GM23338 (cell line): ENCODE results near the gene ZNF438. TPM values are rescaled to one million over a fixed set of nuclear protein-coding genes. Genes with fewer than 3 reads are reported as not detected.

Source experiments
- ATAC-seq: fragments of 200-7000 bp; cut with Tn5 transposase; 3 replicates; pipeline ENCODE4 v1.9.1; 2020
- DNase-seq: peaks from one replicate; pipeline ENCODE4 v3.0.0-alpha.2; 2015; ENCODE audit warnings: low spot score
- H2AFZ ChIP-seq: fragments of 200-600 bp; sonication (generic); 2 replicates; pipeline ENCODE4 v1.8.0; 2016; ENCODE audit warnings: antibody characterized with exemption, mild to moderate bottlenecking, moderate library complexity
- H3F3A ChIP-seq: fragments of 200-600 bp; sonication (generic); replicated peaks from 2 replicates; pipeline ENCODE4 v1.8.0; 2017; ENCODE audit warnings: antibody characterized with exemption, mixed run types, low read depth
- H3K27ac ChIP-seq: fragments of 200-600 bp; sonication (generic); 2 replicates; pipeline ENCODE4 v1.6.1; 2016; ENCODE audit warnings: low read depth
- H3K27me3 ChIP-seq: fragments of 200-600 bp; sonication (generic); 2 replicates; pipeline ENCODE4 v1.8.0; 2016; ENCODE audit warnings: mild to moderate bottlenecking, mixed run types, moderate library complexity; ENCODE audit not compliant: insufficient read depth
- H3K36me3 ChIP-seq: fragments of 200-600 bp; sonication (generic); 2 replicates; pipeline ENCODE4 v1.8.0; 2016; ENCODE audit warnings: mild to moderate bottlenecking; ENCODE audit not compliant: insufficient read depth
- H3K4me1 ChIP-seq: fragments of 200-600 bp; sonication (generic); 2 replicates; pipeline ENCODE4 v1.8.0; 2016; ENCODE audit warnings: mild to moderate bottlenecking, moderate library complexity; ENCODE audit not compliant: insufficient read depth
- H3K4me2 ChIP-seq: fragments of 200-600 bp; sonication (generic); 2 replicates; pipeline ENCODE4 v1.7.1; 2017; ENCODE audit warnings: mixed run types
- H3K4me3 ChIP-seq: fragments of 200-600 bp; sonication (generic); 2 replicates; pipeline ENCODE4 v1.6.1; 2016; ENCODE audit warnings: mixed run types
- H3K79me2 ChIP-seq: fragments of 200-600 bp; sonication (generic); replicated peaks from 2 replicates; pipeline ENCODE4 v1.8.0; 2017; ENCODE audit warnings: mild to moderate bottlenecking; ENCODE audit not compliant: insufficient read depth
- H3K9me2 ChIP-seq: fragments of 200-600 bp; sonication (generic); 2 replicates; pipeline ENCODE4 v1.8.0; 2017; ENCODE audit not compliant: insufficient read depth
- H4K20me1 ChIP-seq: fragments of 200-600 bp; sonication (generic); replicated peaks from 2 replicates; pipeline ENCODE4 v1.8.0; 2017; ENCODE audit warnings: mild to moderate bottlenecking; ENCODE audit not compliant: insufficient read depth
- H3K27ac Mint-ChIP-seq: 2 replicates; pipeline ENCODE4 v1.8.0; 2020; ENCODE audit warnings: inconsistent platforms, mild to moderate bottlenecking, moderate library complexity, mixed read lengths
- H3K27me3 Mint-ChIP-seq: 3 replicates; pipeline ENCODE4 v1.8.0; 2022; ENCODE audit warnings: low read depth, mild to moderate bottlenecking, moderate library complexity, mixed read lengths, inconsistent platforms; ENCODE audit not compliant: insufficient read depth, poor library complexity
- H3K36me3 Mint-ChIP-seq: 3 replicates; pipeline ENCODE4 v1.8.0; 2021; ENCODE audit warnings: low read depth, mild to moderate bottlenecking, inconsistent platforms, moderate library complexity, mixed read lengths
- H3K4me1 Mint-ChIP-seq: 3 replicates; pipeline ENCODE4 v1.8.0; 2020; ENCODE audit warnings: mild to moderate bottlenecking, inconsistent platforms, mixed read lengths
- H3K4me3 Mint-ChIP-seq: 3 replicates; pipeline ENCODE4 v1.8.0; 2021; ENCODE audit warnings: moderate library complexity, mild to moderate bottlenecking, inconsistent platforms, mixed read lengths
- H3K9me3 Mint-ChIP-seq: 3 replicates; pipeline ENCODE4 v1.8.0; 2020; ENCODE audit warnings: moderate library complexity, mild to moderate bottlenecking, inconsistent platforms, mixed read lengths
- NANOG ChIP-seq: IDR thresholded peaks from 2 replicates; pipeline ENCODE4 v1.6.1; 2016; ENCODE audit warnings: antibody characterized with exemption, borderline replicate concordance
- POLR2AphosphoS5 ChIP-seq: IDR thresholded peaks from 2 replicates; pipeline ENCODE4 v1.6.1; 2016; ENCODE audit warnings: antibody characterized with exemption, low read depth
- REST ChIP-seq: IDR thresholded peaks from one replicate; pipeline ENCODE4 v1.6.1; 2018; ENCODE audit warnings: antibody characterized with exemption; ENCODE audit not compliant: unreplicated experiment
- ZNF462 ChIP-seq: fragments of 250-450 bp; sonication (Bioruptor Pico); IDR thresholded peaks from 2 replicates; pipeline ENCODE4 v1.5.0; 2020; ENCODE audit warnings: mild to moderate bottlenecking, moderate library complexity
- polyA plus RNA-seq: library from polyadenylated mRNA; unstranded; fragments of >200 nt; fragmentation: Nextera tagmentation; extraction: Ambion mirVana; gene quantifications from 2 replicates; pipeline ENCODE4 v1.2.1, GENCODE V29; 2016
- total RNA-seq: library from RNA; depleted of rRNA; stranded (reverse); fragments of >200 nt; shearing (Covaris generic); gene quantifications from 2 replicates; pipeline ENCODE4 v1.2.3, GENCODE V29; 2014

ZNF438 gene
- total and polyA plus RNA-seq, 2 experiments from 2014 or later = 0.91 to 0.94 TPM

GRCh38 chr10:31018962-31019361 is 12.7 kb downstream of the ZNF438 start:
- H3K27ac ChIP-seq = no peak overlapping the region
- peaks cover 17% of the 10 kb centered on the region for H3K4me1 Mint-ChIP-seq
- TF ChIP-seq REST (no peak), ZNF462 (CRISPR knock-in tag) (peak; percentile 19; the same call in 1 of the 2 replicates), NANOG (no peak), POLR2AphosphoS5 (no peak)

More at GRCh38 chr10:31018962-31019361, 12.7 kb downstream of the ZNF438 start:
- Mint-ChIP-seq H3K4me3 (no peak overlapping the region), H3K9me3 (no peaks in the 10 kb centered on the region), H3K27ac (no peak overlapping the region), H3K27me3 (no peaks in the 10 kb centered on the region), H3K36me3 (no peaks in the 10 kb centered on the region)
- no peaks in the 10 kb centered on the region for H3K9me2 ChIP-seq
- peak overlapping the region; percentile 18; the same call in 1 of the 2 replicates for H3K4me2 ChIP-seq
- ATAC-seq (peak; percentile 76), DNase-seq (no peak)
- H3K27me3 ChIP-seq = no peaks in the 10 kb centered on the region
- H2AFZ ChIP-seq = no peak overlapping the region
- H3K36me3 ChIP-seq = no peaks in the 10 kb centered on the region
- no peaks in the 10 kb centered on the region for H3F3A ChIP-seq
- no peaks in the 10 kb centered on the region for H3K79me2 ChIP-seq
- H4K20me1 ChIP-seq = no peaks in the 10 kb centered on the region
- H3K4me1 ChIP-seq = peaks cover 13% of the 10 kb centered on the region; the same call in 1 of the 2 replicates
- H3K4me3 ChIP-seq = no peak overlapping the region
